SU-DHL-6 (cell line): ENCODE measurements around the gene ABCG1.

Experiments used
- CTCF ChIP-seq: fragments of 200-600 bp; sonication (generic); IDR thresholded peaks from one replicate; pipeline ENCODE4 v1.5.1; 2017; ENCODE audit warnings: antibody characterized with exemption, mild to moderate bottlenecking, low read length, moderate library complexity; ENCODE audit not compliant: insufficient read depth, poor library complexity, severe bottlenecking
- EZH2phosphoT487 ChIP-seq: fragments of 200-600 bp; sonication (generic), shearing (Covaris generic); conservative IDR thresholded peaks from 2 replicates; pipeline ENCODE4 v1.6.1; 2018; ENCODE audit warnings: mild to moderate bottlenecking, antibody characterized with exemption, low read length, moderate library complexity, mixed read lengths

- TF ChIP-seq CTCF (no peak), EZH2phosphoT487 (no peak)
These were observed 96.5 kb downstream of the ABCG1 start, which contains the start of gene TFF3 for GRCh38 chr21:42315296-42315891.
